DND-41 (cell line): ENCODE results near the gene MPND.

Source experiments
- EZH2 ChIP-seq: IDR thresholded peaks from 3 replicates; pipeline ENCODE4 v1.6.1; 2012; ENCODE audit warnings: borderline replicate concordance, low read depth, mild to moderate bottlenecking, moderate library complexity, low read length, inconsistent platforms; ENCODE audit not compliant: severe bottlenecking
- TF ChIP-seq, protein P1 (sequence below): IDR thresholded peaks from 2 replicates; pipeline ENCODE4 v1.5.1; 2012; ENCODE audit warnings: borderline replicate concordance, low read length, moderate library complexity, mild to moderate bottlenecking; ENCODE audit not compliant: poor library complexity, severe bottlenecking; ENCODE audit errors: extremely low read depth

DNA sequence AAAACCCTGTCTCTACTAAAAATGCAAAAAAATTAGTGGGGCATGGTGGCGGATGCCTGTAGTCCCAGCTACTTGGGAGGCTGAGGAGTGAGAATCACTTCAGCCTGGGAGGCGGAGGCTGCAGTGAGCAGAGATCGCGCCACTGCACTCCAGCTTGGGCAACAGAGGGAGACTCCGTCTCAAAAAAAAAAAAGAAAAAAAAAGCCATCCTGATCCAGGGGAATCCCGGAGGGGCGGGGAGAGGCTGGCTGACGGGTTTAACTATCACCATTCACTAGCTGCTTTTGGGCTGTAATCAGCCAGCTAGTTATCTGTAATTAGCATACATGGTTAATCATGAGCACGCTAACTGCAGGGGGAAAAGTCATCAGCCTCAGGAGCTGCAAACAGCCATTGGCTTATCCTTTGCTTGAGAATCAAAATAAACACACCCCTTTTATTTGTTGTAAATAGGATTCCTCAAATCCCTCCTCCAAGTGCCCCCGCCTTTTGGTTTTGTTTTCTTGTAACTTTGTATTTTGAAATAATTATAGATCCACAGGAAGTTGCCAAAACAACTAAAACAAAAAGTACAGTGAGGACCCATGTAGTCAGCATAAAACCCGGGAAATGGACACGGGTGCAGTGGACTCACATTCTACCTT, 29.4 kb upstream of the MPND start:
- TF ChIP-seq, protein P1, sequence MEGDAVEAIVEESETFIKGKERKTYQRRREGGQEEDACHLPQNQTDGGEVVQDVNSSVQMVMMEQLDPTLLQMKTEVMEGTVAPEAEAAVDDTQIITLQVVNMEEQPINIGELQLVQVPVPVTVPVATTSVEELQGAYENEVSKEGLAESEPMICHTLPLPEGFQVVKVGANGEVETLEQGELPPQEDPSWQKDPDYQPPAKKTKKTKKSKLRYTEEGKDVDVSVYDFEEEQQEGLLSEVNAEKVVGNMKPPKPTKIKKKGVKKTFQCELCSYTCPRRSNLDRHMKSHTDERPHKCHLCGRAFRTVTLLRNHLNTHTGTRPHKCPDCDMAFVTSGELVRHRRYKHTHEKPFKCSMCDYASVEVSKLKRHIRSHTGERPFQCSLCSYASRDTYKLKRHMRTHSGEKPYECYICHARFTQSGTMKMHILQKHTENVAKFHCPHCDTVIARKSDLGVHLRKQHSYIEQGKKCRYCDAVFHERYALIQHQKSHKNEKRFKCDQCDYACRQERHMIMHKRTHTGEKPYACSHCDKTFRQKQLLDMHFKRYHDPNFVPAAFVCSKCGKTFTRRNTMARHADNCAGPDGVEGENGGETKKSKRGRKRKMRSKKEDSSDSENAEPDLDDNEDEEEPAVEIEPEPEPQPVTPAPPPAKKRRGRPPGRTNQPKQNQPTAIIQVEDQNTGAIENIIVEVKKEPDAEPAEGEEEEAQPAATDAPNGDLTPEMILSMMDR = no peak
- TF ChIP-seq EZH2 = no peak
